WTC11 (cell line): Measurements from ENCODE around the gene PKIG. TPM values are rescaled to one million over a fixed set of nuclear protein-coding genes. Genes with fewer than 3 reads are reported as not detected.

Source experiments
- ATAC-seq: fragments of 200-7000 bp; cut with Tn5 transposase; 2 replicates; pipeline ENCODE4 v1.10.0; 2021; ENCODE audit warnings: mild to moderate bottlenecking, moderate library complexity
- CTCF ChIA-PET: fragments of 300-600 bp; sonication (Branson Sonifier 250); formaldehyde crosslinking; loops from one replicate; lab custom pipeline; 2021; ENCODE audit warnings: antibody characterized with exemption; lab: Charles Lee
- POLR2A ChIA-PET: fragments of 350-600 bp; sonication (Branson Sonifier 250); formaldehyde crosslinking; loops from one replicate; lab custom pipeline; 2021; ENCODE audit warnings: antibody characterized with exemption; lab: Charles Lee
- DNase-seq: peaks from one replicate; pipeline ENCODE4 v3.0.0; 2021; ENCODE audit warnings: low spot score
- H3K27ac Mint-ChIP-seq: 2 replicates; pipeline ENCODE4 v1.8.0; 2021; ENCODE audit warnings: mixed read lengths
- H3K27me3 Mint-ChIP-seq: 2 replicates; pipeline ENCODE4 v1.8.0; 2021; ENCODE audit warnings: low read depth, mild to moderate bottlenecking, moderate library complexity, mixed read lengths
- H3K36me3 Mint-ChIP-seq: 2 replicates; pipeline ENCODE4 v1.8.0; 2021; ENCODE audit warnings: mixed read lengths
- H3K4me1 Mint-ChIP-seq: 2 replicates; pipeline ENCODE4 v1.8.0; 2022; ENCODE audit warnings: mixed read lengths
- H3K4me3 Mint-ChIP-seq: 2 replicates; pipeline ENCODE4 v1.8.0; 2021; ENCODE audit warnings: mild to moderate bottlenecking, moderate library complexity, mixed read lengths
- H3K9me3 Mint-ChIP-seq: 2 replicates; pipeline ENCODE4 v1.8.0; 2021; ENCODE audit warnings: mixed read lengths
- ESRRA ChIP-seq: sonication (generic); formaldehyde crosslinking; IDR thresholded peaks from 2 replicates; pipeline ENCODE4 v1.8.1; 2022; ENCODE audit warnings: mild to moderate bottlenecking, missing genetic modification reagents, borderline replicate concordance
- FOXJ3 ChIP-seq: sonication (generic); formaldehyde crosslinking; IDR thresholded peaks from 2 replicates; pipeline ENCODE4 v1.9.0; 2021; ENCODE audit warnings: missing genetic modification reagents, mild to moderate bottlenecking, borderline replicate concordance
- FOXP1 ChIP-seq: sonication (generic); formaldehyde crosslinking; IDR thresholded peaks from 2 replicates; pipeline ENCODE4 v1.8.0; 2022; ENCODE audit warnings: missing genetic modification reagents, mild to moderate bottlenecking, moderate library complexity, borderline replicate concordance
- GABPB1 ChIP-seq: sonication (generic); formaldehyde crosslinking; IDR thresholded peaks from 2 replicates; pipeline ENCODE4 v1.8.1; 2023; ENCODE audit warnings: mild to moderate bottlenecking, missing genetic modification reagents
- GTF2I ChIP-seq: fragments of 250-450 bp; sonication (Bioruptor Pico); conservative IDR thresholded peaks from 2 replicates; pipeline ENCODE4 v1.4.0; 2021; ENCODE audit warnings: mild to moderate bottlenecking
- IRF2 ChIP-seq: sonication (generic); formaldehyde crosslinking; IDR thresholded peaks from 2 replicates; pipeline ENCODE4 v1.8.0; 2022; ENCODE audit warnings: low read depth, missing genetic modification reagents, borderline replicate concordance
- KAT7 ChIP-seq: sonication (generic); formaldehyde crosslinking; IDR thresholded peaks from 2 replicates; pipeline ENCODE4 v1.8.1; 2023; ENCODE audit warnings: missing genetic modification reagents, mild to moderate bottlenecking, borderline replicate concordance
- NR1H2 ChIP-seq: sonication (generic); formaldehyde crosslinking; IDR thresholded peaks from 2 replicates; pipeline ENCODE4 v1.9.0; 2021; ENCODE audit warnings: mild to moderate bottlenecking, moderate library complexity, missing genetic modification reagents
- OVOL2 ChIP-seq: fragments of 250-450 bp; sonication (Bioruptor Pico); IDR thresholded peaks from 2 replicates; pipeline ENCODE4 v1.9.0; 2021; ENCODE audit warnings: mild to moderate bottlenecking, borderline replicate concordance
- PRDM15 ChIP-seq: sonication (generic); formaldehyde crosslinking; IDR thresholded peaks from 2 replicates; pipeline ENCODE4 v1.8.0; 2022; ENCODE audit warnings: missing genetic modification reagents
- PRRX2 ChIP-seq: fragments of 250-450 bp; sonication (Bioruptor Pico); IDR thresholded peaks from 2 replicates; pipeline ENCODE4 v1.8.0; 2021; ENCODE audit warnings: mild to moderate bottlenecking
- RORB ChIP-seq: fragments of 250-450 bp; sonication (Bioruptor Pico); IDR thresholded peaks from 2 replicates; pipeline ENCODE4 v1.9.0; 2021; ENCODE audit warnings: mild to moderate bottlenecking
- TP53 ChIP-seq: sonication (generic); formaldehyde crosslinking; IDR thresholded peaks from 2 replicates; pipeline ENCODE4 v1.8.1; 2023; ENCODE audit warnings: mild to moderate bottlenecking, missing genetic modification reagents
- ZNF138 ChIP-seq: sonication (generic); formaldehyde crosslinking; conservative IDR thresholded peaks from 2 replicates; pipeline ENCODE4 v1.8.1; 2022; ENCODE audit warnings: mild to moderate bottlenecking, moderate library complexity, missing genetic modification reagents
- ZNF219 ChIP-seq: sonication (generic); formaldehyde crosslinking; IDR thresholded peaks from 2 replicates; pipeline ENCODE4 v1.8.0; 2023; ENCODE audit warnings: missing genetic modification reagents, mild to moderate bottlenecking, borderline replicate concordance
- ZNF232 ChIP-seq: sonication (generic); formaldehyde crosslinking; IDR thresholded peaks from 2 replicates; pipeline ENCODE4 v1.8.0; 2022; ENCODE audit warnings: mild to moderate bottlenecking, missing genetic modification reagents
- ZNF317 ChIP-seq: sonication (generic); formaldehyde crosslinking; IDR thresholded peaks from 2 replicates; pipeline ENCODE4 v1.8.1; 2023; ENCODE audit warnings: low read depth, mild to moderate bottlenecking, moderate library complexity, missing genetic modification reagents, borderline replicate concordance
- total RNA-seq: library from RNA; stranded (reverse); gene quantifications from 3 replicates; pipeline ENCODE4 v1.2.3, GENCODE V29; 2021
- TF ChIP-seq, protein P1 (sequence below): sonication (generic); formaldehyde crosslinking; IDR thresholded peaks from 2 replicates; pipeline ENCODE4 v1.8.0; 2023; ENCODE audit warnings: mild to moderate bottlenecking, missing genetic modification reagents
- TF ChIP-seq, protein P2 (sequence below): fragments of 250-450 bp; sonication (Bioruptor Pico); IDR thresholded peaks from 2 replicates; pipeline ENCODE4 v1.9.0; 2021; ENCODE audit warnings: mild to moderate bottlenecking
- TF ChIP-seq, protein P3 (sequence below): fragments of 250-450 bp; sonication (Bioruptor Pico); IDR thresholded peaks from 2 replicates; pipeline ENCODE4 v2.1.2; 2022; ENCODE audit warnings: mild to moderate bottlenecking, moderate library complexity
- TF ChIP-seq, protein P4 (sequence below): sonication (generic); formaldehyde crosslinking; IDR thresholded peaks from 2 replicates; pipeline ENCODE4 v1.8.1; 2023; ENCODE audit warnings: mild to moderate bottlenecking, missing genetic modification reagents

PKIG gene
- total RNA-seq, 1 experiment from 2014 or later: 22.7 TPM

DNA sequence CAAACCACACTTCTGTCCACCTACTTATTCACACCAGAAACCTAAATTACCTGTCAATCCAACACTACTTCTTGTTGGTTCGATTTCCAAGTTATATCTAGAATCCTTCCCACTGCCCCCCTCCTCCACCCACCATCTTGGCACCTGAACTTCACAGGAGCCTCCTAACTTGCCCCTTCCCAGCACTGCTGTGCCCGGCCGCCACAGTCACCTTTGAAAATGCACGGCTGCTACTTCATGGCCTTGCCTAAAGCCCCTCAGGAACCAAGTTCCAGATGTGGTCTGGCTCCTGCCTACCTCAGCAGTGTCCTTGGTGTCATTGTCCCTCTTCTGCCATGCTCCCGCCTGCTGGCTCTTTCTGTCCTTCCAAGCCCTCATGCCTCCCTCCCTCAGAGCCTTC is 31.2 kb downstream of the PKIG start:
- Mint-ChIP-seq H3K36me3 (peaks cover 22% of the 10 kb centered on the region), H3K9me3 (no peaks in the 10 kb centered on the region), H3K27ac (no peak overlapping the region), H3K4me3 (no peak overlapping the region), H3K4me1 (peaks cover 47% of the 10 kb centered on the region), H3K27me3 (peaks cover 47% of the 10 kb centered on the region)
- CTCF ChIA-PET: no interaction called here
- POLR2A ChIA-PET: no interaction called here
- DNase-seq: no peak
- ATAC-seq: no peak
- TF ChIP-seq, protein P1, sequence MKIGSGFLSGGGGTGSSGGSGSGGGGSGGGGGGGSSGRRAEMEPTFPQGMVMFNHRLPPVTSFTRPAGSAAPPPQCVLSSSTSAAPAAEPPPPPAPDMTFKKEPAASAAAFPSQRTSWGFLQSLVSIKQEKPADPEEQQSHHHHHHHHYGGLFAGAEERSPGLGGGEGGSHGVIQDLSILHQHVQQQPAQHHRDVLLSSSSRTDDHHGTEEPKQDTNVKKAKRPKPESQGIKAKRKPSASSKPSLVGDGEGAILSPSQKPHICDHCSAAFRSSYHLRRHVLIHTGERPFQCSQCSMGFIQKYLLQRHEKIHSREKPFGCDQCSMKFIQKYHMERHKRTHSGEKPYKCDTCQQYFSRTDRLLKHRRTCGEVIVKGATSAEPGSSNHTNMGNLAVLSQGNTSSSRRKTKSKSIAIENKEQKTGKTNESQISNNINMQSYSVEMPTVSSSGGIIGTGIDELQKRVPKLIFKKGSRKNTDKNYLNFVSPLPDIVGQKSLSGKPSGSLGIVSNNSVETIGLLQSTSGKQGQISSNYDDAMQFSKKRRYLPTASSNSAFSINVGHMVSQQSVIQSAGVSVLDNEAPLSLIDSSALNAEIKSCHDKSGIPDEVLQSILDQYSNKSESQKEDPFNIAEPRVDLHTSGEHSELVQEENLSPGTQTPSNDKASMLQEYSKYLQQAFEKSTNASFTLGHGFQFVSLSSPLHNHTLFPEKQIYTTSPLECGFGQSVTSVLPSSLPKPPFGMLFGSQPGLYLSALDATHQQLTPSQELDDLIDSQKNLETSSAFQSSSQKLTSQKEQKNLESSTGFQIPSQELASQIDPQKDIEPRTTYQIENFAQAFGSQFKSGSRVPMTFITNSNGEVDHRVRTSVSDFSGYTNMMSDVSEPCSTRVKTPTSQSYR: no peak
- TF ChIP-seq GABPB1 (CRISPR knock-in tag) (no peak), PRRX2 (CRISPR knock-in tag) (no peak), OVOL2 (CRISPR knock-in tag) (no peak), FOXP1 (CRISPR knock-in tag) (no peak), TP53 (CRISPR knock-in tag) (no peak), ZNF232 (no peak), FOXJ3 (CRISPR knock-in tag) (no peak), IRF2 (no peak), GTF2I (CRISPR knock-in tag) (no peak), NR1H2 (CRISPR knock-in tag) (no peak), KAT7 (CRISPR knock-in tag) (no peak), ZNF138 (CRISPR knock-in tag) (no peak), RORB (no peak)
- TF ChIP-seq, protein P2, sequence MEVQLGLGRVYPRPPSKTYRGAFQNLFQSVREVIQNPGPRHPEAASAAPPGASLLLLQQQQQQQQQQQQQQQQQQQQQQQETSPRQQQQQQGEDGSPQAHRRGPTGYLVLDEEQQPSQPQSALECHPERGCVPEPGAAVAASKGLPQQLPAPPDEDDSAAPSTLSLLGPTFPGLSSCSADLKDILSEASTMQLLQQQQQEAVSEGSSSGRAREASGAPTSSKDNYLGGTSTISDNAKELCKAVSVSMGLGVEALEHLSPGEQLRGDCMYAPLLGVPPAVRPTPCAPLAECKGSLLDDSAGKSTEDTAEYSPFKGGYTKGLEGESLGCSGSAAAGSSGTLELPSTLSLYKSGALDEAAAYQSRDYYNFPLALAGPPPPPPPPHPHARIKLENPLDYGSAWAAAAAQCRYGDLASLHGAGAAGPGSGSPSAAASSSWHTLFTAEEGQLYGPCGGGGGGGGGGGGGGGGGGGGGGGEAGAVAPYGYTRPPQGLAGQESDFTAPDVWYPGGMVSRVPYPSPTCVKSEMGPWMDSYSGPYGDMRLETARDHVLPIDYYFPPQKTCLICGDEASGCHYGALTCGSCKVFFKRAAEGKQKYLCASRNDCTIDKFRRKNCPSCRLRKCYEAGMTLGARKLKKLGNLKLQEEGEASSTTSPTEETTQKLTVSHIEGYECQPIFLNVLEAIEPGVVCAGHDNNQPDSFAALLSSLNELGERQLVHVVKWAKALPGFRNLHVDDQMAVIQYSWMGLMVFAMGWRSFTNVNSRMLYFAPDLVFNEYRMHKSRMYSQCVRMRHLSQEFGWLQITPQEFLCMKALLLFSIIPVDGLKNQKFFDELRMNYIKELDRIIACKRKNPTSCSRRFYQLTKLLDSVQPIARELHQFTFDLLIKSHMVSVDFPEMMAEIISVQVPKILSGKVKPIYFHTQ: no peak

DNA sequence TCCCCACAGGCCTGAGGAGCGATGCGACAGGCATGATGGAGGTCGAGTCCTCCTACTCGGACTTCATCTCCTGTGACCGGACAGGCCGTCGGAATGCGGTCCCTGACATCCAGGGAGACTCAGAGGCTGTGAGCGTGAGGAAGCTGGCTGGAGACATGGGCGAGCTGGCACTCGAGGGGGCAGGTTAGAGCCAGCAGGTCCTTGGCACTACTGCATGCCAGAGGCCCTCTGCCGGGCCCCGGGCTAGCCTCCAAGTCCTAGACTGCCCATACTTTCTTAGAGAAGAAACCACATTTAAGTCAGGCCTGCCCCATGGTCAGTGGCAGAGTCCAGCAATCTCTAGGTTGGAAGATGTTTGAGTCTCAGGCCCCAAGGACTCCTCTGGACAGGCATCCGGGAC is 32.1 kb downstream of the PKIG start:
- no peak overlapping the region for H3K27ac Mint-ChIP-seq

More for the DNA sequence above, 32.1 kb downstream of the PKIG start:
- no peaks in the 10 kb centered on the region for H3K9me3 Mint-ChIP-seq
- peaks cover 30% of the 10 kb centered on the region for H3K36me3 Mint-ChIP-seq
- no peak for TF ChIP-seq ZNF219 (CRISPR knock-in tag)
- no peak for TF ChIP-seq ESRRA (CRISPR knock-in tag)
- TF ChIP-seq RORB: no peak
- TF ChIP-seq, protein P3, sequence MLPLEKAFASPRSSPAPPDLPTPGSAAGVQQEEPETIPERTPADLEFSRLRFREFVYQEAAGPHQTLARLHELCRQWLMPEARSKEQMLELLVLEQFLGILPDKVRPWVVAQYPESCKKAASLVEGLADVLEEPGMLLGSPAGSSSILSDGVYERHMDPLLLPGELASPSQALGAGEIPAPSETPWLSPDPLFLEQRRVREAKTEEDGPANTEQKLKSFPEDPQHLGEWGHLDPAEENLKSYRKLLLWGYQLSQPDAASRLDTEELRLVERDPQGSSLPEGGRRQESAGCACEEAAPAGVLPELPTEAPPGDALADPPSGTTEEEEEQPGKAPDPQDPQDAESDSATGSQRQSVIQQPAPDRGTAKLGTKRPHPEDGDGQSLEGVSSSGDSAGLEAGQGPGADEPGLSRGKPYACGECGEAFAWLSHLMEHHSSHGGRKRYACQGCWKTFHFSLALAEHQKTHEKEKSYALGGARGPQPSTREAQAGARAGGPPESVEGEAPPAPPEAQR (CRISPR knock-in tag): no peak
- TF ChIP-seq, protein P4, sequence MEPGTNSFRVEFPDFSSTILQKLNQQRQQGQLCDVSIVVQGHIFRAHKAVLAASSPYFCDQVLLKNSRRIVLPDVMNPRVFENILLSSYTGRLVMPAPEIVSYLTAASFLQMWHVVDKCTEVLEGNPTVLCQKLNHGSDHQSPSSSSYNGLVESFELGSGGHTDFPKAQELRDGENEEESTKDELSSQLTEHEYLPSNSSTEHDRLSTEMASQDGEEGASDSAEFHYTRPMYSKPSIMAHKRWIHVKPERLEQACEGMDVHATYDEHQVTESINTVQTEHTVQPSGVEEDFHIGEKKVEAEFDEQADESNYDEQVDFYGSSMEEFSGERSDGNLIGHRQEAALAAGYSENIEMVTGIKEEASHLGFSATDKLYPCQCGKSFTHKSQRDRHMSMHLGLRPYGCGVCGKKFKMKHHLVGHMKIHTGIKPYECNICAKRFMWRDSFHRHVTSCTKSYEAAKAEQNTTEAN: no peak
- TF ChIP-seq ZNF317: no peak
- no peak for TF ChIP-seq PRDM15 (CRISPR knock-in tag)
- no peak for ATAC-seq
- no peak for DNase-seq
- ChIA-PET CTCF (interaction anchor here (1.1 to 1.6 kb wide), 3 partner anchors 11 to 230 kb away, joined by 3 to 5 read pairs (median 5); no protein-coding TSS in a partner anchor), POLR2A (interaction anchor here (0.6 kb wide), 1 partner anchor 1100 kb away, joined by 3 read pairs; no protein-coding TSS in a partner anchor)
- H3K4me3 Mint-ChIP-seq: no peak overlapping the region
- peaks cover 57% of the 10 kb centered on the region for H3K27me3 Mint-ChIP-seq
- H3K4me1 Mint-ChIP-seq: peaks cover 40% of the 10 kb centered on the region
